NCI-H2107 treated with DMSO at 0.1 percent for 48 hours (cell line): ENCODE data around the gene PPP4R2.
"Not testable (repeated sequence)": the region's sequence is repeated elsewhere in the genome, so short reads cannot be mapped to it uniquely, and the experiment has no call there.

ENCODE experiments used
- DNase-seq: peaks from one replicate; lab custom pipeline; 2025; ENCODE audit not compliant: unreplicated experiment; lab: John Stamatoyannopoulos, UW

The PPP4R2 gene

GRCh38 chr3:72976281-72976741 lies 20.3 kb upstream of the PPP4R2 start:
- DNase-seq = no peak

GRCh38 chr3:72977060-72977808 lies 19.4 kb upstream of the PPP4R2 start:
- DNase-seq = no peak

- DNase-seq = no peak
These were observed 13.8 kb upstream of the PPP4R2 start for GRCh38 chr3:72982609-72983366.

GRCh38 chr3:72985576-72985975 lies 11.0 kb upstream of the PPP4R2 start:
- DNase-seq = no peak

GRCh38 chr3:72990701-72991395 lies 5.8 kb upstream of the PPP4R2 start:
- no peak for DNase-seq

GRCh38 chr3:72991522-72991921 lies 5.1 kb upstream of the PPP4R2 start:
- DNase-seq = no peak

GRCh38 chr3:72993391-72993790 lies 3.2 kb upstream of the PPP4R2 start:
- no peak for DNase-seq

- no peak for DNase-seq
These were observed 1.3 kb upstream of the PPP4R2 start for GRCh38 chr3:72995337-72995736.

- DNase-seq = no peak
These were observed 514 bp upstream of the PPP4R2 start for GRCh38 chr3:72996121-72996472.

- no peak for DNase-seq
These were observed 880 bp downstream of the PPP4R2 start for GRCh38 chr3:72997421-72997961.

GRCh38 chr3:72998466-72998865 lies 1.9 kb downstream of the PPP4R2 start:
- DNase-seq = no peak

- no peak for DNase-seq
These were observed 3.3 kb downstream of the PPP4R2 start for GRCh38 chr3:72999951-73000350.

GRCh38 chr3:73003050-73003449 lies 6.4 kb downstream of the PPP4R2 start:
- not testable (repeated sequence) for DNase-seq

- DNase-seq = no peak
These were observed 7.7 kb downstream of the PPP4R2 start for GRCh38 chr3:73004316-73004715.

- DNase-seq = no peak
These were observed 11.5 kb downstream of the PPP4R2 start for GRCh38 chr3:73007992-73008712.

GRCh38 chr3:73009008-73009407 lies 12.4 kb downstream of the PPP4R2 start:
- DNase-seq = no peak

- no peak for DNase-seq
These were observed 13.1 kb downstream of the PPP4R2 start for GRCh38 chr3:73009750-73010149.

GRCh38 chr3:73010158-73010557 lies 13.5 kb downstream of the PPP4R2 start:
- DNase-seq = no peak

- DNase-seq = no peak
These were observed 21.7 kb downstream of the PPP4R2 start for GRCh38 chr3:73018298-73018697.

- no peak for DNase-seq
These were observed 22.3 kb downstream of the PPP4R2 start for GRCh38 chr3:73018790-73019441.
